ENCODE measurements around the gene KDM1B. TPM values are rescaled to one million over a fixed set of nuclear protein-coding genes. Genes with fewer than 3 reads are reported as not detected.
A peak's percentile ranks its signal among the peaks of the same experiment; 100 is the strongest.

The KDM1B gene, protein sequence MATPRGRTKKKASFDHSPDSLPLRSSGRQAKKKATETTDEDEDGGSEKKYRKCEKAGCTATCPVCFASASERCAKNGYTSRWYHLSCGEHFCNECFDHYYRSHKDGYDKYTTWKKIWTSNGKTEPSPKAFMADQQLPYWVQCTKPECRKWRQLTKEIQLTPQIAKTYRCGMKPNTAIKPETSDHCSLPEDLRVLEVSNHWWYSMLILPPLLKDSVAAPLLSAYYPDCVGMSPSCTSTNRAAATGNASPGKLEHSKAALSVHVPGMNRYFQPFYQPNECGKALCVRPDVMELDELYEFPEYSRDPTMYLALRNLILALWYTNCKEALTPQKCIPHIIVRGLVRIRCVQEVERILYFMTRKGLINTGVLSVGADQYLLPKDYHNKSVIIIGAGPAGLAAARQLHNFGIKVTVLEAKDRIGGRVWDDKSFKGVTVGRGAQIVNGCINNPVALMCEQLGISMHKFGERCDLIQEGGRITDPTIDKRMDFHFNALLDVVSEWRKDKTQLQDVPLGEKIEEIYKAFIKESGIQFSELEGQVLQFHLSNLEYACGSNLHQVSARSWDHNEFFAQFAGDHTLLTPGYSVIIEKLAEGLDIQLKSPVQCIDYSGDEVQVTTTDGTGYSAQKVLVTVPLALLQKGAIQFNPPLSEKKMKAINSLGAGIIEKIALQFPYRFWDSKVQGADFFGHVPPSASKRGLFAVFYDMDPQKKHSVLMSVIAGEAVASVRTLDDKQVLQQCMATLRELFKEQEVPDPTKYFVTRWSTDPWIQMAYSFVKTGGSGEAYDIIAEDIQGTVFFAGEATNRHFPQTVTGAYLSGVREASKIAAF
- total RNA-seq (20.5 TPM), polyA plus RNA-seq (ENCODE audit: insufficient read depth, low read depth, low replicate concordance) (3.9 TPM)
- long read RNA-seq, donor 1: 0 reads
- long read RNA-seq, donor 2: 0 reads
- long read RNA-seq, donor 3: 0 reads
- long read RNA-seq, donor 4: 0 reads
- long read RNA-seq, donor 5: 0 reads
- long read RNA-seq, donor 6, partial matches to known transcripts: 5 of 5 reads
- long read RNA-seq, donor 6, other reads (novel, unspliced or antisense): 0 of 5 reads
- long read RNA-seq, donor 7, partial matches to known transcripts: 2 of 2 reads
- long read RNA-seq, donor 7, other reads (novel, unspliced or antisense): 0 of 2 reads
- long read RNA-seq, donor 8, partial matches to known transcripts: 412 of 412 reads
- long read RNA-seq, donor 8, other reads (novel, unspliced or antisense): 0 of 412 reads
- long read RNA-seq, donor 9: 0 reads
- long read RNA-seq, donor 10: 0 reads

GRCh38 chr6:18155150-18155863, at the start of gene KDM1B:
Gene KDM1B (plus strand): TSS chr6:18155422. CDS start chr6:18159896, 4,474 bp downstream.
- intact Hi-C loops (cut with DNase I): no loop called here
- DNase-seq (peak; percentile 99 to 100 (median 99)), FAIRE-seq (no peak)
- H3K9me3 ChIP-seq (ENCODE audit: control insufficient read depth in 2 of 3, insufficient read depth in 1 of 3, low read length in 3 of 3): no peaks in the 10 kb centered on the region
- TF ChIP-seq, protein P1, sequence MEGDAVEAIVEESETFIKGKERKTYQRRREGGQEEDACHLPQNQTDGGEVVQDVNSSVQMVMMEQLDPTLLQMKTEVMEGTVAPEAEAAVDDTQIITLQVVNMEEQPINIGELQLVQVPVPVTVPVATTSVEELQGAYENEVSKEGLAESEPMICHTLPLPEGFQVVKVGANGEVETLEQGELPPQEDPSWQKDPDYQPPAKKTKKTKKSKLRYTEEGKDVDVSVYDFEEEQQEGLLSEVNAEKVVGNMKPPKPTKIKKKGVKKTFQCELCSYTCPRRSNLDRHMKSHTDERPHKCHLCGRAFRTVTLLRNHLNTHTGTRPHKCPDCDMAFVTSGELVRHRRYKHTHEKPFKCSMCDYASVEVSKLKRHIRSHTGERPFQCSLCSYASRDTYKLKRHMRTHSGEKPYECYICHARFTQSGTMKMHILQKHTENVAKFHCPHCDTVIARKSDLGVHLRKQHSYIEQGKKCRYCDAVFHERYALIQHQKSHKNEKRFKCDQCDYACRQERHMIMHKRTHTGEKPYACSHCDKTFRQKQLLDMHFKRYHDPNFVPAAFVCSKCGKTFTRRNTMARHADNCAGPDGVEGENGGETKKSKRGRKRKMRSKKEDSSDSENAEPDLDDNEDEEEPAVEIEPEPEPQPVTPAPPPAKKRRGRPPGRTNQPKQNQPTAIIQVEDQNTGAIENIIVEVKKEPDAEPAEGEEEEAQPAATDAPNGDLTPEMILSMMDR (IDR thresholded peaks at IDR 0.05; ENCODE audit: borderline replicate concordance, extremely low read depth, insufficient read depth): no peak
- peaks cover 0 to 8% (median 8%) of the 10 kb centered on the region in 3 donors for H3K4me1 ChIP-seq (ENCODE audit: control insufficient read depth in 2 of 3, insufficient read depth in 2 of 3, low read depth in 1 of 3, low read length in 3 of 3)
- peaks cover 0 to 2% (median 0%) of the 10 kb centered on the region in 3 donors for H3K36me3 ChIP-seq (ENCODE audit: control insufficient read depth in 2 of 3, insufficient read depth in 3 of 3, low read length in 3 of 3)
- H3K27me3 ChIP-seq (ENCODE audit: control insufficient read depth, insufficient read depth, low read length): no peaks in the 10 kb centered on the region
- peak within 1 kb of the TSS; percentile 89 to 96 (median 93) for H3K9ac ChIP-seq (ENCODE audit: low read length in 3 of 3)
- H3K4me3 ChIP-seq (ENCODE audit: low read length in 3 of 3): peak within 1 kb of the TSS; percentile 95 to 99 (median 95)
- peak within 1 kb of the TSS; percentile 86 to 92 for H3K27ac ChIP-seq (ENCODE audit: low read depth in 2 of 2, low read length in 2 of 2)

DNA sequence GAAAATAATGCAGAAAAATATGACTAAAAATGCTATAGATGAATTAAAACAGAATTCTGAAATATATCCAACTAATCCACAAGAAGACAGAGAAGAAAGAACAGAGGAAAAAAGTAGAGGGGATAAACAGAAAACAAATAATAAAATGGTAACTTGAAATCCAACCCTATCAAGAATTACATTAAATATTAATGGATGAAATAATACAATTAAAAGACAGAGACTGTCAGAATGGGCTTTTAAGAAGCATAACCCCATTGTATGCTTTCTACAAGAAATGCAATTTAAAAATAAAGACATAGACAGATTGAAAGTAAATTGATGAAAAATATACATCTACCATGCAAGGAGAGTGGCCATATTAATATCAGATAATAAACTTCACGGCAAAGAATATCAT, 48.2 kb upstream of the KDM1B start:
- Histone ChIP-seq H3K27me3 (ENCODE audit: control insufficient read depth, insufficient read depth, low read length) (no peaks in the 10 kb centered on the region), H3K36me3 (ENCODE audit: control insufficient read depth in 2 of 3, insufficient read depth in 3 of 3, low read length in 3 of 3) (no peaks in the 10 kb centered on the region), H3K4me1 (ENCODE audit: control insufficient read depth in 2 of 3, insufficient read depth in 2 of 3, low read depth in 1 of 3, low read length in 3 of 3) (no peaks in the 10 kb centered on the region), H3K4me3 (ENCODE audit: low read length in 3 of 3) (no peak overlapping the region), H3K9ac (ENCODE audit: low read length in 3 of 3) (no peak overlapping the region), H3K27ac (ENCODE audit: low read depth in 2 of 2, low read length in 2 of 2) (no peak overlapping the region), H3K9me3 (ENCODE audit: control insufficient read depth in 2 of 3, insufficient read depth in 1 of 3, low read length in 3 of 3) (no peaks in the 10 kb centered on the region)
- DNase-seq (no peak), FAIRE-seq (no peak)
- intact Hi-C loops (cut with DNase I): no loop called here
- TF ChIP-seq, protein P1 (IDR thresholded peaks at IDR 0.05; ENCODE audit: borderline replicate concordance, extremely low read depth, insufficient read depth): no peak

GRCh38 chr6:18110162-18110561, 45.1 kb upstream of the KDM1B start:
- intact Hi-C loops (cut with DNase I): no loop called here
- TF ChIP-seq, protein P1 (IDR thresholded peaks at IDR 0.05; ENCODE audit: borderline replicate concordance, extremely low read depth, insufficient read depth): no peak
- H3K9ac ChIP-seq (ENCODE audit: low read length in 3 of 3): no peak overlapping the region

More at GRCh38 chr6:18110162-18110561, 45.1 kb upstream of the KDM1B start:
- Histone ChIP-seq H3K4me3 (ENCODE audit: low read length in 3 of 3) (no peak overlapping the region), H3K4me1 (ENCODE audit: control insufficient read depth in 2 of 3, insufficient read depth in 2 of 3, low read depth in 1 of 3, low read length in 3 of 3) (no peaks in the 10 kb centered on the region), H3K27ac (ENCODE audit: low read depth in 2 of 2, low read length in 2 of 2) (no peak overlapping the region), H3K9me3 (ENCODE audit: control insufficient read depth in 2 of 3, insufficient read depth in 1 of 3, low read length in 3 of 3) (no peaks in the 10 kb centered on the region), H3K36me3 (ENCODE audit: control insufficient read depth in 2 of 3, insufficient read depth in 3 of 3, low read length in 3 of 3) (no peaks in the 10 kb centered on the region), H3K27me3 (ENCODE audit: control insufficient read depth, insufficient read depth, low read length) (no peaks in the 10 kb centered on the region)
- no peak for DNase-seq
- no peak for FAIRE-seq

Data from kidney (tissue), 22 donors.